Esophagus muscularis mucosa (tissue), 4 donors: ENCODE data around the gene PASK. TPM values are rescaled to one million over a fixed set of nuclear protein-coding genes. Genes with fewer than 3 reads are reported as not detected.

Source experiments
- DNase-seq: peaks from one replicate; pipeline ENCODE4 v3.0.0-alpha.2; 2017; ENCODE audit errors: extremely low spot score
- H3K27ac ChIP-seq, 4 donors: fragments of 200-600 bp; sonication (generic); replicated peaks in 1 of 4; 1 replicate in 3 of 4; 2 replicates in 1 of 4; pipeline ENCODE4 v1.5.1; 2016 to 2019; ENCODE audit warnings: mild to moderate bottlenecking in 1 of 4
- H3K27me3 ChIP-seq, 4 donors: fragments of 200-600 bp; sonication (generic); one replicate each; pipeline versions ENCODE4 v1.5.1 to v1.6.0; 2016 to 2019
- H3K36me3 ChIP-seq, 4 donors: fragments of 200-600 bp; sonication (generic); one replicate each; pipeline ENCODE4 v1.5.1; 2016 to 2019
- H3K4me1 ChIP-seq, 4 donors: fragments of 200-600 bp; sonication (generic); one replicate each; pipeline ENCODE4 v1.5.1; 2016 to 2019
- H3K4me3 ChIP-seq, 4 donors: fragments of 200-600 bp; sonication (generic); 1 replicate in 2 of 4; 2 replicates in 2 of 4; pipeline ENCODE4 v1.5.1; 2016 to 2019; ENCODE audit warnings: mild to moderate bottlenecking in 4 of 4, moderate library complexity in 1 of 4
- H3K9me3 ChIP-seq, 4 donors: fragments of 200-600 bp; sonication (generic); 1 replicate in 3 of 4; 2 replicates in 1 of 4; pipeline ENCODE4 v1.5.1; 2016 to 2019
- EP300 ChIP-seq: sonication (generic); formaldehyde crosslinking; IDR thresholded peaks from one replicate; pipeline ENCODE4 v1.6.1; 2017; ENCODE audit warnings: antibody characterized with exemption
- POLR2A ChIP-seq: fragments of 450-650 bp; IDR thresholded peaks from one replicate; pipeline ENCODE4 v1.6.1; 2017; ENCODE audit warnings: antibody characterized with exemption, moderate library complexity, mild to moderate bottlenecking, low read depth
- POLR2AphosphoS5 ChIP-seq, 2 donors: sonication (generic); formaldehyde crosslinking; IDR thresholded peaks; one replicate each; pipeline ENCODE4 v1.6.1; 2017; ENCODE audit warnings: antibody characterized with exemption in 2 of 2
- WGBS: methylation state at CpG from one replicate; pipeline ENCODE4 v1.1.5; 2018; 5-methylcytosine and 5-hydroxymethylcytosine counted together
- intact Hi-C: fragments of 100-400 bp; cut with DNase I; formaldehyde crosslinking; loops from one replicate; pipeline ENCODE4 v1.15.1; 2023
- total RNA-seq, 4 donors: library from RNA; depleted of rRNA; stranded (reverse); fragments of >200 nt; gene quantifications; one replicate each; pipeline versions ENCODE4 v1.1.0 to v1.2.1, GENCODE V29; 2016
- TF ChIP-seq, protein P1 (sequence below), 3 experiments: fragments of 200-600 bp in 2 of 3; fragments of 450-650 bp in 1 of 3; sonication (generic) in 2 of 3; IDR thresholded peaks; one replicate each; pipeline ENCODE4 v1.5.1; 2017 to 2019; ENCODE audit warnings: antibody characterized with exemption in 3 of 3, mild to moderate bottlenecking in 2 of 3, moderate library complexity in 1 of 3

PASK gene
- total RNA-seq, 4 donors from 2014 or later, result 1.5 to 3.3 (median 2.2) TPM

DNA sequence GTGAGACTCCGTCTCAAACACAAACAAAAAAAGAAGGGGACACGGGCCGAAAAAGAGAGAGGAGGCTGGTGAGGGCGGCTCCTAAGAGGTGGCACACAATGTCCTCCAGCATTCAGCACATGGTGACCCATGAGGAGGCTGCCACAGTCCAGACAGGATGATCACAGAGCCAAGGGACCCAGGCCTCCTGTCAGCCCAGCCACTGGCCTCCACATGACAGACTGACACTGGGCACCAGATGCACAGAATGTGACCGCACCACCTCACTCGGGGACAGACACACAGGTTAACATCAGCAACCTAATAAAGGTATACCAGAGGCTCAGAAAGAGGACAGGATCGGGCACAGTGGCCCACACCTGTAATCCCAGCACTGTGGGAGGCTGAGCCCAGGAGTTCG, 21.0 kb downstream of the PASK start:
- DNase-seq, result no peak
- intact Hi-C loops, result no loop called here
- TF ChIP-seq EP300 (no peak), POLR2AphosphoS5 (IDR thresholded peaks at IDR 0.05) (no peak), POLR2A (no peak)
- TF ChIP-seq, protein P1, sequence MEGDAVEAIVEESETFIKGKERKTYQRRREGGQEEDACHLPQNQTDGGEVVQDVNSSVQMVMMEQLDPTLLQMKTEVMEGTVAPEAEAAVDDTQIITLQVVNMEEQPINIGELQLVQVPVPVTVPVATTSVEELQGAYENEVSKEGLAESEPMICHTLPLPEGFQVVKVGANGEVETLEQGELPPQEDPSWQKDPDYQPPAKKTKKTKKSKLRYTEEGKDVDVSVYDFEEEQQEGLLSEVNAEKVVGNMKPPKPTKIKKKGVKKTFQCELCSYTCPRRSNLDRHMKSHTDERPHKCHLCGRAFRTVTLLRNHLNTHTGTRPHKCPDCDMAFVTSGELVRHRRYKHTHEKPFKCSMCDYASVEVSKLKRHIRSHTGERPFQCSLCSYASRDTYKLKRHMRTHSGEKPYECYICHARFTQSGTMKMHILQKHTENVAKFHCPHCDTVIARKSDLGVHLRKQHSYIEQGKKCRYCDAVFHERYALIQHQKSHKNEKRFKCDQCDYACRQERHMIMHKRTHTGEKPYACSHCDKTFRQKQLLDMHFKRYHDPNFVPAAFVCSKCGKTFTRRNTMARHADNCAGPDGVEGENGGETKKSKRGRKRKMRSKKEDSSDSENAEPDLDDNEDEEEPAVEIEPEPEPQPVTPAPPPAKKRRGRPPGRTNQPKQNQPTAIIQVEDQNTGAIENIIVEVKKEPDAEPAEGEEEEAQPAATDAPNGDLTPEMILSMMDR (IDR thresholded peaks at IDR 0.05), result no peak

DNA sequence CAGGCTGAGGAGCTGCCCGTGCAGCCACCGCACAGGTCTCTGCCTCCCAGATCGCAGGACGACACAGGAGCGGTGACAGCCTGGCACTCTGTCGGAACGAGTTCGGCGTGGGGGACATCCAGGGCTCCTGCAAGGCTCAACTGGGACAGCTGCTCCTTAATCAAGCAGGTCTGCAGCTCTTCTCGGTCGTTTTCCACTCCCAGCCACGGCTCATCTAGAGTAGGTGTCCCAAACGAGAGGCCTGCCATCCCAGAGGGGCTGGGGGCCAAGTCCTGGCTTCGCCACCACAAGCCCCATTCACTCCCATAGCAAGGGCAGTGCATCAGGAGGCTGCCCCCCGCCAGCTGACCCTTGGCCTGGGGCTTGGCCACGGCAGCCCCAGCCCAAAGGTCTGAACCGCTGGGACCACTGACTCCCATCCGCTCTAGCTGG, 22.5 kb downstream of the PASK start:
- no peaks in the 10 kb centered on the region for H3K9me3 ChIP-seq
- 98% methylated on average over 9 of the region's 18 CpGs for WGBS

More for the DNA sequence above, 21.0 kb downstream of the PASK start:
- no peaks in the 10 kb centered on the region for H3K27me3 ChIP-seq
- no peaks in the 10 kb centered on the region for H3K4me1 ChIP-seq
- no peaks in the 10 kb centered on the region for H3K9me3 ChIP-seq
- no peak overlapping the region for H3K27ac ChIP-seq
- WGBS, result 95% methylated on average over 8 of the region's 8 CpGs
- H3K36me3 ChIP-seq, result peaks cover 0 to 5% (median 0%) of the 10 kb centered on the region in 4 donors
- no peak overlapping the region for H3K4me3 ChIP-seq

DNA sequence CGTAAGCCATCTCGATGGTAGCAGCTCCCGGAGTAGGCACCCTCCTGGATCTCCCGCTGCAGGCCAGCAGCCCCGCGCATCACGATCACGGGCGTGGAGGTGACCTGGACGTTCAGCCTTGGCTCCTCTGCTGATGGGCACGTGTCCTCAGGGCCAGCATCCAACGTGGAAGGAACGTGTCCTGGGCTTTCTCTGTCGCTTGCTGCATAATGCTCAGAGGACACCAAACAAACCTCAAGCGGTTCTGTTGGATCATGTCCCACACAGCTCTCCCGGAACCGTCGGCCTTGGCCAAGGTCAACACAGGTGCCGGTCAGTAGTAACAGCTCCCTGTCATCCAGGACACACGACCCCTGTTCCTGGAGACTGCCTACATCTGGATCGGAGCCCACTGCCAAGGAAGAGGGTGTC, 23.1 kb downstream of the PASK start:
- H3K9me3 ChIP-seq, result no peaks in the 10 kb centered on the region
- intact Hi-C loops, result no loop called here
- no peak for TF ChIP-seq EP300
- TF ChIP-seq POLR2AphosphoS5 (IDR thresholded peaks at IDR 0.05), result no peak
- no peak for TF ChIP-seq POLR2A
- TF ChIP-seq, protein P1 (IDR thresholded peaks at IDR 0.05), result no peak
- peaks cover 0 to 5% (median 0%) of the 10 kb centered on the region in 4 donors for H3K36me3 ChIP-seq
- no peaks in the 10 kb centered on the region for H3K27me3 ChIP-seq
- H3K4me1 ChIP-seq, result no peaks in the 10 kb centered on the region
- no peak overlapping the region for H3K27ac ChIP-seq
- no peak for DNase-seq
- no peak overlapping the region for H3K4me3 ChIP-seq
- WGBS, result 94% methylated on average over 18 of the region's 21 CpGs

More for the DNA sequence above, 22.5 kb downstream of the PASK start:
- DNase-seq, result no peak
- Histone ChIP-seq H3K4me3 (no peak overlapping the region), H3K36me3 (peaks cover 0 to 5% (median 0%) of the 10 kb centered on the region in 4 donors), H3K4me1 (no peaks in the 10 kb centered on the region), H3K27ac (no peak overlapping the region), H3K27me3 (no peaks in the 10 kb centered on the region)
- intact Hi-C loops, result no loop called here
- TF ChIP-seq EP300 (no peak), POLR2A (no peak), POLR2AphosphoS5 (IDR thresholded peaks at IDR 0.05) (no peak)
- TF ChIP-seq, protein P1 (IDR thresholded peaks at IDR 0.05), result no peak

DNA sequence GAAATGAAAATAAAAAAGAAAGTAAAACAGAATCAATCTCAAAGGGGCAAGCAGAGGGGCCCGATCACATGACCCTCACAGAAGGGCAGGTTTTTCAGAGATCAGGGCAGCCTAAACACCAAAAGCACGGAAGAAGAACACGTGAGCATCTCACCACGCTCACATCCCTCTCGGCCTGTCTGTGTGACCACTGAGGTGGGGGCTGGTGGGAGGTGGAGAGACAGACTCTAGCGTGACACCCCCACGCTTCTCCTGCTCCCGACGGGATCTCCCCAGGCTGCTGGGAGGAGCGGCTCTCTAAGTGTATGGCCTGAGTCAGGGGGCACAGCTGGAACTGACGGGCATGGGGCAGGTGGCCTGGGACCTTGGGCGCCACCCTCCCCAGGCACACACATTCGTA, 23.6 kb downstream of the PASK start:
- Histone ChIP-seq H3K36me3 (peaks cover 0 to 5% (median 0%) of the 10 kb centered on the region in 4 donors), H3K9me3 (no peaks in the 10 kb centered on the region), H3K4me1 (no peaks in the 10 kb centered on the region), H3K27ac (no peak overlapping the region), H3K4me3 (no peak overlapping the region), H3K27me3 (no peaks in the 10 kb centered on the region)
- TF ChIP-seq EP300 (no peak), POLR2A (no peak), POLR2AphosphoS5 (IDR thresholded peaks at IDR 0.05) (no peak)
- TF ChIP-seq, protein P1 (IDR thresholded peaks at IDR 0.05), result no peak
- no peak for DNase-seq
- intact Hi-C loops, result no loop called here
- 94% methylated on average over 10 of the region's 13 CpGs for WGBS
